ENCODE results near the gene OOSP3. TPM values are rescaled to one million over a fixed set of nuclear protein-coding genes. Genes with fewer than 3 reads are reported as not detected.

Gene OOSP3, protein sequence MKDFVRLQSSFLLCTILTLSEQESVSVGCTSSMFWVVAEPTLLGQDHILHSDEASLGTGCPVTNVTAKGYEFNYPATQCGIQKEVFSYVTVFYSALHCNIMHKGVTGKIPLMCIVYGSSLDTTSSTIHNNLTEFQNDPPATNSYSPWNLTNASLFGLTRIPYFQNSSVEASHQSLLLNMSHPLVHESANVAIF
- polyA plus RNA-seq (2012; rRNA removed) = not detected in 2 replicates
- polyA plus RNA-seq (2012; cell fraction: cytosol; rRNA removed) = not detected in 2 replicates
- not detected in 2 replicates for polyA plus RNA-seq (2012; cell fraction: nucleus; rRNA removed)

DNA sequence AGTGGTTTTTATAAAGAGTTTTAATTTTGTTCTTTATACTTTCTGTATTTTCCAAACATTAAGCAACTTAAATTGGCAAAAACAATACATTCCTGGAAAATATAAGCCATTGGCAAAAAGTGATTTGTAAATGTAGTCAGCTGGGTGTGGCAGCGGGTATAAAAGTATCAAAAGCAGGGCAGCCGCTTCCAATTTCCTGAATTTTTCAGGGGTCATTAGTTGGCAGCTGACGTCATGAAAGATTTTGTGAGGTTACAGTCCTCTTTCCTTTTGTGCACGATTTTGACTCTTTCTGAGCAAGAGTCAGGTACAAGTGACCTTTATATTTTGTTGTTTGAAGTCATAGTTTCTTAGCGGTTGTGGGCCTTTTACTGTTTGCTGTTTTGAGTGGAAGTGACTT lies at the start of gene OOSP3:
TSS of gene OOSP3 (plus strand) at position 208 of the 400 bp plus-strand sequence. CDS start at position 235, 27 bp downstream.
- 31% methylated on average over 5 of the region's 5 CpGs for WGBS (ENCODE audit: low lambda C conversion rate)
- DNase-seq = no peak
- H3F3A ChIP-seq (replicated peaks; ENCODE audit: insufficient read depth) = no peaks in the 10 kb centered on the region
- H3K9ac ChIP-seq = no peak within 1 kb of the TSS
- H4K20me1 ChIP-seq (ENCODE audit: insufficient read depth) = no peaks in the 10 kb centered on the region
- POLR2A ChIA-PET = no interaction called here
- no peak within 1 kb of the TSS for H3K27ac ChIP-seq (ENCODE audit: low read depth in 2 of 2, low read length in 1 of 2)
- H3K27me3 ChIP-seq (ENCODE audit: insufficient read depth) = 0 out of 2 replicates have a peak, but pooled peaks cover 6% of the 10 kb centered on the region
- H3K4me3 ChIP-seq (ENCODE audit: low read depth in 2 of 2, low read length in 1 of 2) = no peak within 1 kb of the TSS
- CTCF ChIA-PET = no interaction called here
- no peak within 1 kb of the TSS for H3K4me2 ChIP-seq
- H3K79me2 ChIP-seq (ENCODE audit: insufficient read depth) = no peaks in the 10 kb centered on the region
- H3K9me2 ChIP-seq = no peaks in the 10 kb centered on the region
- no peak within 1 kb of the TSS for H2AFZ ChIP-seq (ENCODE audit: low read depth)
- no peaks in the 10 kb centered on the region for H3K9me3 ChIP-seq
- no peaks in the 10 kb centered on the region for H3K36me3 ChIP-seq (replicated peaks in 1 of 2; ENCODE audit: control insufficient read depth in 1 of 2, insufficient read depth in 2 of 2, low read length in 1 of 2)
- peaks cover 0 to 2% of the 10 kb centered on the region in 2 experiments; a peak in 1 of 4 replicates for H3K4me1 ChIP-seq (ENCODE audit: control insufficient read depth in 1 of 2, insufficient read depth in 2 of 2, low read depth in 1 of 2, low read length in 1 of 2)
- TF ChIP-seq FOXM1 (IDR thresholded peaks at IDR 0.05; ENCODE audit: low read depth) (no peak), NRF1 (IDR thresholded peaks at IDR 0.05; ENCODE audit: low read depth, low read length) (no peak), ELF1 (IDR thresholded peaks at IDR 0.05) (no peak), ZBTB33 (IDR thresholded peaks at IDR 0.05; ENCODE audit: borderline replicate concordance, low read depth) (no peak), TAF1 (IDR thresholded peaks at IDR 0.05; ENCODE audit: borderline replicate concordance, low read depth, low read length) (no peak)
- TF ChIP-seq, protein P1, sequence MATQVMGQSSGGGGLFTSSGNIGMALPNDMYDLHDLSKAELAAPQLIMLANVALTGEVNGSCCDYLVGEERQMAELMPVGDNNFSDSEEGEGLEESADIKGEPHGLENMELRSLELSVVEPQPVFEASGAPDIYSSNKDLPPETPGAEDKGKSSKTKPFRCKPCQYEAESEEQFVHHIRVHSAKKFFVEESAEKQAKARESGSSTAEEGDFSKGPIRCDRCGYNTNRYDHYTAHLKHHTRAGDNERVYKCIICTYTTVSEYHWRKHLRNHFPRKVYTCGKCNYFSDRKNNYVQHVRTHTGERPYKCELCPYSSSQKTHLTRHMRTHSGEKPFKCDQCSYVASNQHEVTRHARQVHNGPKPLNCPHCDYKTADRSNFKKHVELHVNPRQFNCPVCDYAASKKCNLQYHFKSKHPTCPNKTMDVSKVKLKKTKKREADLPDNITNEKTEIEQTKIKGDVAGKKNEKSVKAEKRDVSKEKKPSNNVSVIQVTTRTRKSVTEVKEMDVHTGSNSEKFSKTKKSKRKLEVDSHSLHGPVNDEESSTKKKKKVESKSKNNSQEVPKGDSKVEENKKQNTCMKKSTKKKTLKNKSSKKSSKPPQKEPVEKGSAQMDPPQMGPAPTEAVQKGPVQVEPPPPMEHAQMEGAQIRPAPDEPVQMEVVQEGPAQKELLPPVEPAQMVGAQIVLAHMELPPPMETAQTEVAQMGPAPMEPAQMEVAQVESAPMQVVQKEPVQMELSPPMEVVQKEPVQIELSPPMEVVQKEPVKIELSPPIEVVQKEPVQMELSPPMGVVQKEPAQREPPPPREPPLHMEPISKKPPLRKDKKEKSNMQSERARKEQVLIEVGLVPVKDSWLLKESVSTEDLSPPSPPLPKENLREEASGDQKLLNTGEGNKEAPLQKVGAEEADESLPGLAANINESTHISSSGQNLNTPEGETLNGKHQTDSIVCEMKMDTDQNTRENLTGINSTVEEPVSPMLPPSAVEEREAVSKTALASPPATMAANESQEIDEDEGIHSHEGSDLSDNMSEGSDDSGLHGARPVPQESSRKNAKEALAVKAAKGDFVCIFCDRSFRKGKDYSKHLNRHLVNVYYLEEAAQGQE (IDR thresholded peaks at IDR 0.05; ENCODE audit: low read depth, low read length) = no peak

- Histone ChIP-seq H3K4me3 (ENCODE audit: low read depth in 2 of 2, low read length in 1 of 2) (no peak overlapping the region), H3K9me3 (no peaks in the 10 kb centered on the region), H3K36me3 (replicated peaks in 1 of 2; ENCODE audit: control insufficient read depth in 1 of 2, insufficient read depth in 2 of 2, low read length in 1 of 2) (no peaks in the 10 kb centered on the region), H3K79me2 (ENCODE audit: insufficient read depth) (no peaks in the 10 kb centered on the region), H3K4me1 (ENCODE audit: control insufficient read depth in 1 of 2, insufficient read depth in 2 of 2, low read depth in 1 of 2, low read length in 1 of 2) (no peaks in the 10 kb centered on the region), H3F3A (replicated peaks; ENCODE audit: insufficient read depth) (no peaks in the 10 kb centered on the region), H3K9me2 (no peaks in the 10 kb centered on the region), H3K9ac (no peak overlapping the region), H2AFZ (ENCODE audit: low read depth) (no peak overlapping the region), H3K27me3 (ENCODE audit: insufficient read depth) (no peaks in the 10 kb centered on the region), H4K20me1 (ENCODE audit: insufficient read depth) (no peaks in the 10 kb centered on the region), H3K27ac (ENCODE audit: low read depth in 2 of 2, low read length in 1 of 2) (no peak overlapping the region), H3K4me2 (no peak overlapping the region)
- ChIA-PET CTCF (interaction anchor here (1.0 kb wide), 1 partner anchor 504 kb away, joined by 3 read pairs; no protein-coding TSS in a partner anchor), POLR2A (no interaction called here)
- WGBS (ENCODE audit: low lambda C conversion rate) = 12% methylated on average over 3 of the region's 3 CpGs
- TF ChIP-seq, protein P2, sequence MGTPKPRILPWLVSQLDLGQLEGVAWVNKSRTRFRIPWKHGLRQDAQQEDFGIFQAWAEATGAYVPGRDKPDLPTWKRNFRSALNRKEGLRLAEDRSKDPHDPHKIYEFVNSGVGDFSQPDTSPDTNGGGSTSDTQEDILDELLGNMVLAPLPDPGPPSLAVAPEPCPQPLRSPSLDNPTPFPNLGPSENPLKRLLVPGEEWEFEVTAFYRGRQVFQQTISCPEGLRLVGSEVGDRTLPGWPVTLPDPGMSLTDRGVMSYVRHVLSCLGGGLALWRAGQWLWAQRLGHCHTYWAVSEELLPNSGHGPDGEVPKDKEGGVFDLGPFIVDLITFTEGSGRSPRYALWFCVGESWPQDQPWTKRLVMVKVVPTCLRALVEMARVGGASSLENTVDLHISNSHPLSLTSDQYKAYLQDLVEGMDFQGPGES (IDR thresholded peaks at IDR 0.05; ENCODE audit: low read depth, low read length) = no peak
- TF ChIP-seq TCF12 (IDR thresholded peaks at IDR 0.05) (no peak), SIN3A (IDR thresholded peaks at IDR 0.05; ENCODE audit: borderline replicate concordance, low read depth, low read length) (no peak), ZBTB33 (IDR thresholded peaks at IDR 0.05; ENCODE audit: borderline replicate concordance, low read depth) (no peak), RCOR1 (IDR thresholded peaks at IDR 0.05; ENCODE audit: low read length) (no peak)
- TF ChIP-seq, protein P3, sequence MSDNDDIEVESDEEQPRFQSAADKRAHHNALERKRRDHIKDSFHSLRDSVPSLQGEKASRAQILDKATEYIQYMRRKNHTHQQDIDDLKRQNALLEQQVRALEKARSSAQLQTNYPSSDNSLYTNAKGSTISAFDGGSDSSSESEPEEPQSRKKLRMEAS (IDR thresholded peaks at IDR 0.05; ENCODE audit: low read depth) = no peak
- no peak for DNase-seq
Observed at GRCh38 chr11:59829358-59829757, 49.2 kb upstream of the OOSP3 start.
